ENCODE data around the gene FRMPD4.

Gene FRMPD4

GRCh38 chrX:12223650-12224049, 85.4 kb downstream of the FRMPD4 start:
- DNase-seq = peak; percentile 83

- no peak for DNase-seq
Measured at GRCh38 chrX:12225107-12225506, 86.8 kb downstream of the FRMPD4 start.

- no peak for DNase-seq
Measured at GRCh38 chrX:12227412-12228041, 89.3 kb downstream of the FRMPD4 start.

GRCh38 chrX:12228862-12229261, 90.6 kb downstream of the FRMPD4 start:
- no peak for DNase-seq

- no peak for DNase-seq
Measured at GRCh38 chrX:12229986-12230385, 91.7 kb downstream of the FRMPD4 start.

GRCh38 chrX:12234534-12235329, 96.5 kb downstream of the FRMPD4 start:
- no peak for DNase-seq

- no peak for DNase-seq
Measured at GRCh38 chrX:12236156-12236555, 97.9 kb downstream of the FRMPD4 start.

- no peak for DNase-seq
Measured at GRCh38 chrX:12237131-12237530, 98.9 kb downstream of the FRMPD4 start.

GRCh38 chrX:12237771-12238170, 99.5 kb downstream of the FRMPD4 start:
- DNase-seq = no peak

GRCh38 chrX:12239356-12240082, 101.2 kb downstream of the FRMPD4 start:
- DNase-seq = no peak

GRCh38 chrX:12240491-12240890, 102.2 kb downstream of the FRMPD4 start:
- no peak for DNase-seq

- DNase-seq = peak; percentile 25
Measured at GRCh38 chrX:12241026-12241425, 102.8 kb downstream of the FRMPD4 start.

GRCh38 chrX:12245650-12246645, 107.7 kb downstream of the FRMPD4 start:
- peak; percentile 85 for DNase-seq

GRCh38 chrX:12249997-12250396, 111.7 kb downstream of the FRMPD4 start:
- DNase-seq = no peak

GRCh38 chrX:12263211-12263610, 124.9 kb downstream of the FRMPD4 start:
- peak; percentile 4 for DNase-seq

- peak; percentile 11 for DNase-seq
Measured at GRCh38 chrX:12269484-12269883, 131.2 kb downstream of the FRMPD4 start.

- no peak for DNase-seq
Measured at GRCh38 chrX:12278151-12278550, 139.9 kb downstream of the FRMPD4 start.

GRCh38 chrX:12282991-12283390, 144.7 kb downstream of the FRMPD4 start:
- DNase-seq = no peak

GRCh38 chrX:12292996-12293765, 154.9 kb downstream of the FRMPD4 start:
- DNase-seq = peak; percentile 47

GRCh38 chrX:12297353-12297752, 159.1 kb downstream of the FRMPD4 start:
- no peak for DNase-seq

- no peak for DNase-seq
Measured at GRCh38 chrX:12301288-12301687, 163.0 kb downstream of the FRMPD4 start.

GRCh38 chrX:12304261-12304660, 166.0 kb downstream of the FRMPD4 start:
- DNase-seq = no peak
